H1 (cell line): ENCODE data around the gene RHD. TPM values are rescaled to one million over a fixed set of nuclear protein-coding genes. Genes with fewer than 3 reads are reported as not detected.
"Not testable (repeated sequence)": the region's sequence is repeated elsewhere in the genome, so short reads cannot be mapped to it uniquely, and the experiment has no call there.

ENCODE experiments used
- CTCF ChIA-PET: fragments of 300-600 bp; sonication (Branson Sonifier 250); formaldehyde crosslinking; loops from one replicate; lab custom pipeline; 2021; ENCODE audit not compliant: partially characterized antibody; lab: Charles Lee
- POLR2A ChIA-PET: fragments of 300-600 bp; sonication (Branson Sonifier 250); formaldehyde crosslinking; loops from one replicate; lab custom pipeline; 2021; ENCODE audit warnings: inconsistent platforms; ENCODE audit not compliant: partially characterized antibody; lab: Charles Lee
- DNase-seq, 2 experiments: peaks; one replicate each; pipeline versions ENCODE4 v3.0.0 to v3.0.0-alpha.2; 2010 to 2022; ENCODE audit warnings: low spot score in 2 of 2, low read depth in 1 of 2, mixed read lengths in 1 of 2
- FAIRE-seq: peaks from 2 replicates; lab custom pipeline; 2011; peaks lifted over from hg19 to GRCh38; lab: Jason Lieb, UNC
- H2AFZ ChIP-seq: 2 replicates; pipeline ENCODE4 v1.8.1; 2012; ENCODE audit warnings: low read length, inconsistent platforms
- H2AK5ac ChIP-seq: 2 replicates; pipeline ENCODE4 v1.6.1; 2013; ENCODE audit warnings: low read depth, low read length
- H2BK120ac ChIP-seq: replicated peaks from 2 replicates; pipeline ENCODE3; 2013; ENCODE audit warnings: low read depth, low read length, inconsistent platforms
- H2BK12ac ChIP-seq: 2 replicates; pipeline ENCODE4 v1.6.1; 2013; ENCODE audit warnings: low read depth, low read length
- H2BK15ac ChIP-seq: 2 replicates; pipeline ENCODE4 v1.6.1; 2013; ENCODE audit warnings: low read length
- H2BK20ac ChIP-seq: 2 replicates; pipeline ENCODE4 v1.6.1; 2013; ENCODE audit warnings: low read length
- H2BK5ac ChIP-seq: 2 replicates; pipeline ENCODE4 v1.6.1; 2013; ENCODE audit warnings: low read depth, low read length
- H3K14ac ChIP-seq: 2 replicates; pipeline ENCODE4 v1.6.1; 2013; ENCODE audit warnings: inconsistent platforms; ENCODE audit not compliant: insufficient read length
- H3K18ac ChIP-seq: 2 replicates; pipeline ENCODE4 v1.6.1; 2013; ENCODE audit warnings: low read length; ENCODE audit errors: extremely low read depth
- H3K23ac ChIP-seq: 2 replicates; pipeline ENCODE4 v1.6.1; 2013; ENCODE audit warnings: inconsistent platforms; ENCODE audit not compliant: insufficient read length
- H3K23me2 ChIP-seq: 2 replicates; pipeline ENCODE4 v1.6.1; 2013; ENCODE audit warnings: low read depth, low read length
- H3K27ac ChIP-seq: 2 replicates; pipeline ENCODE4 v1.6.1; 2011; ENCODE audit warnings: low read depth, low read length, inconsistent platforms
- H3K27me3 ChIP-seq, 4 experiments: replicated peaks in 1 of 4; 1 replicate in 1 of 4; 2 replicates in 3 of 4; pipeline versions ENCODE4 v1.6.1 to v1.8.1; 2011 to 2013; ENCODE audit warnings: low read length in 3 of 4, mild to moderate bottlenecking in 3 of 4, inconsistent platforms in 2 of 4, mixed read lengths in 2 of 4, moderate library complexity in 1 of 4; ENCODE audit not compliant: control insufficient read depth in 3 of 4, insufficient read depth in 3 of 4; ENCODE audit errors: extremely low read depth in 1 of 4
- H3K36me3 ChIP-seq, 4 experiments: 2 replicates each; pipeline versions ENCODE4 v1.6.1 to v1.8.1; 2011 to 2013; ENCODE audit warnings: mild to moderate bottlenecking in 4 of 4, low read length in 3 of 4, moderate library complexity in 2 of 4, control low read depth in 1 of 4, inconsistent platforms in 1 of 4; ENCODE audit not compliant: insufficient read depth in 4 of 4, control insufficient read depth in 2 of 4
- H3K4ac ChIP-seq: replicated peaks from 2 replicates; pipeline ENCODE3; 2013; ENCODE audit warnings: low read length, low read depth, mixed read lengths, inconsistent platforms; ENCODE audit not compliant: insufficient read length
- H3K4me1 ChIP-seq, 4 experiments: replicated peaks in 1 of 4; 1 replicate in 1 of 4; 2 replicates in 3 of 4; pipeline versions ENCODE4 v1.6.1 to v1.8.1; 2011 to 2013; ENCODE audit warnings: low read length in 3 of 4, inconsistent platforms in 2 of 4, mixed read lengths in 1 of 4; ENCODE audit not compliant: insufficient read depth in 4 of 4, control insufficient read depth in 3 of 4
- H3K4me2 ChIP-seq, 2 experiments: 2 replicates each; pipeline versions ENCODE4 v1.6.1 to v1.8.1; 2011 to 2013; ENCODE audit warnings: low read depth in 2 of 2, low read length in 2 of 2, control low read depth in 1 of 2, inconsistent platforms in 1 of 2, mild to moderate bottlenecking in 1 of 2; ENCODE audit not compliant: insufficient read depth in 1 of 2
- H3K4me3 ChIP-seq, 4 experiments: fragments of 200-600, 300-600 bp in 1 of 4; sonication (generic), shearing (Covaris generic), sonication (Bioruptor Twin) in 1 of 4; 2 replicates each; pipeline versions ENCODE4 v1.5.1 to v1.8.1; 2011 to 2016; ENCODE audit warnings: low read length in 4 of 4, low read depth in 3 of 4, control low read depth in 2 of 4, inconsistent platforms in 2 of 4, mild to moderate bottlenecking in 2 of 4, mixed read lengths in 1 of 4, moderate library complexity in 1 of 4; ENCODE audit not compliant: insufficient read depth in 2 of 4; ENCODE audit errors: extremely low read depth in 1 of 4
- H3K56ac ChIP-seq: replicated peaks from 2 replicates; pipeline ENCODE3; 2013; ENCODE audit warnings: low read depth, mild to moderate bottlenecking, mixed read lengths, low read length, inconsistent platforms; ENCODE audit not compliant: insufficient read length
- H3K79me1 ChIP-seq: 2 replicates; pipeline ENCODE4 v1.6.1; 2013; ENCODE audit warnings: low read depth, low read length, control low read depth
- H3K79me2 ChIP-seq, 2 experiments: 2 replicates each; pipeline versions ENCODE4 v1.6.1 to v1.8.1; 2012 to 2013; ENCODE audit warnings: low read length in 2 of 2, mild to moderate bottlenecking in 2 of 2, inconsistent platforms in 1 of 2; ENCODE audit not compliant: insufficient read depth in 2 of 2, control insufficient read depth in 1 of 2
- H3K9ac ChIP-seq, 4 experiments: replicated peaks in 1 of 4; 1 replicate in 1 of 4; 2 replicates in 3 of 4; pipeline versions ENCODE4 v1.6.1 to v1.8.1; 2011 to 2013; ENCODE audit warnings: low read depth in 3 of 4, low read length in 3 of 4, control low read depth in 2 of 4, mild to moderate bottlenecking in 2 of 4, moderate library complexity in 2 of 4, inconsistent platforms in 1 of 4; ENCODE audit errors: extremely low read depth in 1 of 4
- H3K9me3 ChIP-seq, 2 experiments: 2 replicates each; pipeline versions ENCODE4 v1.6.1 to v1.8.1; 2012 to 2013; ENCODE audit warnings: mild to moderate bottlenecking in 2 of 2, moderate library complexity in 2 of 2, control low read depth in 1 of 2, inconsistent platforms in 1 of 2, low read depth in 1 of 2, low read length in 1 of 2, mixed read lengths in 1 of 2; ENCODE audit not compliant: insufficient read depth in 2 of 2
- H4K20me1 ChIP-seq, 2 experiments: replicated peaks in 1 of 2; 2 replicates each; pipeline versions ENCODE3 to v1.8.1; 2011 to 2013; ENCODE audit warnings: inconsistent platforms in 2 of 2, low read length in 2 of 2, mild to moderate bottlenecking in 1 of 2; ENCODE audit not compliant: insufficient read depth in 2 of 2, control insufficient read depth in 1 of 2
- H4K5ac ChIP-seq: 2 replicates; pipeline ENCODE4 v1.6.1; 2013; ENCODE audit warnings: low read length, low read depth, mixed read lengths, inconsistent platforms; ENCODE audit not compliant: insufficient read length
- H4K8ac ChIP-seq: 2 replicates; pipeline ENCODE4 v1.8.0; 2013; ENCODE audit warnings: mild to moderate bottlenecking, moderate library complexity, low read length, inconsistent platforms; ENCODE audit not compliant: insufficient read depth; ENCODE audit errors: extremely low read depth
- H4K91ac ChIP-seq: replicated peaks from 2 replicates; pipeline ENCODE3; 2013; ENCODE audit warnings: low read length, mixed read lengths, inconsistent platforms; ENCODE audit not compliant: insufficient read length
- WGBS, 2 experiments: shearing (Covaris generic) in 1 of 2; methylation state at CpG; one replicate each; pipeline versions ENCODE4 v1.1.6 to v1.1.7; 2013 to 2015; ENCODE audit warnings: low lambda C conversion rate in 2 of 2, mixed read lengths in 2 of 2, inconsistent platforms in 1 of 2, low coverage in 1 of 2, missing lambda C conversion rate in 1 of 2; ENCODE audit not compliant: insufficient replicate concordance in 2 of 2, insufficient coverage in 1 of 2, insufficient read length in 1 of 2; ENCODE audit errors: extremely low coverage in 1 of 2, missing lambda C conversion rate in 1 of 2; 5-methylcytosine and 5-hydroxymethylcytosine counted together
- polyA plus RNA-seq, 7 experiments: library from polyadenylated mRNA; depleted of rRNA in 3 of 7; stranded (reverse) in 5 of 7; unstranded in 2 of 7; fragments of >200 nt in 5 of 7; fragments of 200-250 nt in 2 of 7; gene quantifications; 1 replicate in 5 of 7; 2 replicates in 1 of 7; 4 replicates in 1 of 7; pipeline versions ENCODE4 v1.2.1 to v1.2.3, GENCODE V29; 2011 to 2013; ENCODE audit warnings: missing spikeins in 2 of 7, mixed read lengths in 2 of 7
- total RNA-seq: library from RNA; stranded (reverse); fragmentation: NEBNext Ultra II Directional; extraction: Animal tissue kit (Norgen Biotek cat#: 25700); gene quantifications from 2 replicates; pipeline ENCODE4 v1.2.1, GENCODE V29; 2021

The RHD gene
- total and polyA plus RNA-seq, 2 of the 8 experiments (the other 6 are each of a cell fraction or from before 2014, with no cell fraction given) = 0.21 TPM; not detected in 1

DNA sequence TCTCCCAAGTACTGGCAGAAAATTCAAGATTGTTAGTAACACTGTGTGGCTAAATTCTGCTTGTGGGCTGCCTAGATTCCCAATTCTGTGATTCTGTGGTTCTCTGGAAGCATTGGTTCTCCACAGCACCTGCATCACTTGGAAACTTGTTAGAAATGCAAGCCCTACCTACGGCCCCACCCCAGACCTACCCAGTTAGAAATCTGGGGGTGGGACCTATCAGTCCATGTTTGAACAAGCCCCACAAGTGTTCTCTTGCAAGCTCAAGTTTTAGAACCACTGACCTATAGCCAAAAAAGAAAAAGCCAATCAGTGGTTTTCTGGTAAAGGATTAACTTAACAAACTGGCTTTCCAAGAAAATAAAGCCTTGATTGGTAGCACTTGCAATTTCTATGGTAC is 35.9 kb downstream of the RHD start:
- H3K56ac ChIP-seq, POLR2A ChIA-PET, H3K36me3 ChIP-seq, H3K79me2 ChIP-seq, H3K27me3 ChIP-seq, H3K23me2 ChIP-seq, H3K9ac ChIP-seq, H4K8ac ChIP-seq, H2BK5ac ChIP-seq, H3K4ac ChIP-seq, H2BK120ac ChIP-seq, H2AFZ ChIP-seq, H2BK20ac ChIP-seq, H3K79me1 ChIP-seq, H2BK15ac ChIP-seq, H3K9me3 ChIP-seq, H2BK12ac ChIP-seq, H3K4me2 ChIP-seq, H3K27ac ChIP-seq, H2AK5ac ChIP-seq, H4K5ac ChIP-seq, H3K4me3 ChIP-seq, CTCF ChIA-PET, H3K23ac ChIP-seq, H3K14ac ChIP-seq, H4K20me1 ChIP-seq, DNase-seq, H3K18ac ChIP-seq, H4K91ac ChIP-seq, H3K4me1 ChIP-seq, FAIRE-seq: not testable (repeated sequence)
- no CpG with 5 or more reads among the region's 1 CpG for WGBS, 2 experiments

DNA sequence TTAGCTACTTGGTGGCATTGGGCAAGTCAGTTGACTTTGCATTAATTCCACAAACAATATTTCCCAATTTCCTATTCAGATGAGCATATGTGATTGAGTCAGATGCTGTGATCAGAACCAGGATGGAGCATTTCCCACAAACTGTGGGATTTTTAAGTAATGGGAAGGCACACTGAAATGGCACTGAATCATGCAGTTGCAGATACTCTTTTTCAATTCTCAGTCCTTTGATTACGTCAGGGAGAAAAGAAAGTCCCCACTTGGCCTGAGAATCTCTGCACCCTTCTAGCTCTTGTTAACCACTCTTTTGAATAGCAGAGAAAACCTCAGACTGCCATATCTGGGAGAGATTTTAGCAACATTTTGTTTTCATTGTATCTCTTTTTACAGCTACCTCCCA is 36.8 kb downstream of the RHD start:
- H3K79me2 ChIP-seq, FAIRE-seq: not testable (repeated sequence)

More for the DNA sequence above, 36.8 kb downstream of the RHD start:
- H2BK120ac ChIP-seq, H2BK20ac ChIP-seq, H3K27ac ChIP-seq, H3K56ac ChIP-seq, H3K4me2 ChIP-seq, H4K20me1 ChIP-seq, H2AK5ac ChIP-seq, H2BK5ac ChIP-seq, POLR2A ChIA-PET, H3K4me3 ChIP-seq, H4K91ac ChIP-seq, H2BK15ac ChIP-seq, H3K79me1 ChIP-seq, H3K14ac ChIP-seq, DNase-seq, H3K23me2 ChIP-seq, H3K18ac ChIP-seq, H2AFZ ChIP-seq, CTCF ChIA-PET, H3K23ac ChIP-seq, H4K8ac ChIP-seq, H3K9ac ChIP-seq, H3K9me3 ChIP-seq, H2BK12ac ChIP-seq, H3K4me1 ChIP-seq, H3K27me3 ChIP-seq, H3K36me3 ChIP-seq, H4K5ac ChIP-seq, H3K4ac ChIP-seq: not testable (repeated sequence)
- 80% methylated on average over 1 of the region's 1 CpG; no CpG with 5 or more reads in 1 of the 2 experiments for WGBS, 2 experiments
